NOMO-1 (cell line): ENCODE results near the gene CCDC6.
"Not testable (repeated sequence)": the region's sequence is repeated elsewhere in the genome, so short reads cannot be mapped to it uniquely, and the experiment has no call there.

Experiments
- DNase-seq, 2 experiments: peaks; one replicate each; lab custom pipeline; 2025; ENCODE audit not compliant: unreplicated experiment in 2 of 2; lab: John Stamatoyannopoulos, UW

The CCDC6 gene

GRCh38 chr10:59773088-59773487 lies 133.3 kb downstream of the CCDC6 start:
- DNase-seq: no peak

- no peak for DNase-seq
These were observed 135.1 kb downstream of the CCDC6 start for GRCh38 chr10:59771162-59771807.

GRCh38 chr10:59770689-59771088 lies 135.7 kb downstream of the CCDC6 start:
- DNase-seq: no peak

- no peak for DNase-seq
These were observed 143.9 kb downstream of the CCDC6 start for GRCh38 chr10:59762505-59762904.

- no peak for DNase-seq
These were observed 148.4 kb downstream of the CCDC6 start for GRCh38 chr10:59757966-59758365.

GRCh38 chr10:59754951-59755350 lies 151.4 kb downstream of the CCDC6 start:
- DNase-seq: no peak

GRCh38 chr10:59753267-59753666 lies 153.1 kb downstream of the CCDC6 start, which contains the start of gene MRLN:
Gene MRLN, minus strand, starts transcription at chr10:59753455.
- no peak for DNase-seq

- no peak for DNase-seq
These were observed 153.9 kb downstream of the CCDC6 start for GRCh38 chr10:59752278-59752940.

- no peak for DNase-seq
These were observed 156.0 kb downstream of the CCDC6 start for GRCh38 chr10:59750155-59750945.

- no peak for DNase-seq
These were observed 157.5 kb downstream of the CCDC6 start for GRCh38 chr10:59748834-59749233.

GRCh38 chr10:59745163-59745650 lies 161.1 kb downstream of the CCDC6 start:
- DNase-seq: no peak

- DNase-seq: not testable (repeated sequence)
These were observed 161.6 kb downstream of the CCDC6 start for GRCh38 chr10:59744762-59745161.

- not testable (repeated sequence) for DNase-seq
These were observed 162.2 kb downstream of the CCDC6 start for GRCh38 chr10:59744156-59744555.

- no peak for DNase-seq
These were observed 164.8 kb downstream of the CCDC6 start for GRCh38 chr10:59741583-59741982.

- DNase-seq: no peak
These were observed 165.3 kb downstream of the CCDC6 start for GRCh38 chr10:59741048-59741447.
